Glomerular visceral epithelial cell (primary cell): ENCODE results near the gene CYP2C9.
"Not testable (repeated sequence)": the region's sequence is repeated elsewhere in the genome, so short reads cannot be mapped to it uniquely, and the experiment has no call there.

ENCODE experiments used
- DNase-seq: peaks from one replicate; pipeline ENCODE4 v3.0.0-alpha.2; 2016; ENCODE audit errors: extremely low spot score

The CYP2C9 gene

GRCh38 chr10:94938383-94938782, at the start of gene CYP2C9:
TSS of gene CYP2C9 (plus strand) at chr10:94938658. CDS start at chr10:94938683, 25 bp downstream.
- DNase-seq = no peak

GRCh38 chr10:94889123-94889522, 49.3 kb upstream of the CYP2C9 start:
- DNase-seq = no peak

GRCh38 chr10:94890264-94891022, 48.0 kb upstream of the CYP2C9 start:
- DNase-seq = no peak

GRCh38 chr10:94898414-94898813, 40.0 kb upstream of the CYP2C9 start:
- not testable (repeated sequence) for DNase-seq

- no peak for DNase-seq
Measured at GRCh38 chr10:94902080-94902479, 36.4 kb upstream of the CYP2C9 start.

GRCh38 chr10:94902570-94902969, 35.9 kb upstream of the CYP2C9 start:
- DNase-seq = peak; percentile 15

- DNase-seq = not testable (repeated sequence)
Measured at GRCh38 chr10:94904506-94905148, 33.8 kb upstream of the CYP2C9 start.

- no peak for DNase-seq
Measured at GRCh38 chr10:94916423-94916822, 22.0 kb upstream of the CYP2C9 start.

GRCh38 chr10:94936721-94937120, 1.7 kb upstream of the CYP2C9 start:
- no peak for DNase-seq

GRCh38 chr10:94943432-94944103, 5.1 kb downstream of the CYP2C9 start:
- not testable (repeated sequence) for DNase-seq

GRCh38 chr10:94946181-94946580, 7.7 kb downstream of the CYP2C9 start:
- not testable (repeated sequence) for DNase-seq

- DNase-seq = peak; percentile 37
Measured at GRCh38 chr10:94963901-94964300, 25.4 kb downstream of the CYP2C9 start.

GRCh38 chr10:94983555-94983954, 45.1 kb downstream of the CYP2C9 start:
- no peak for DNase-seq

- no peak for DNase-seq
Measured at GRCh38 chr10:94989192-94989591, 50.7 kb downstream of the CYP2C9 start.

- DNase-seq = no peak
Measured at GRCh38 chr10:94991243-94991888, 52.9 kb downstream of the CYP2C9 start.

- DNase-seq = no peak
Measured at GRCh38 chr10:94992811-94993210, 54.4 kb downstream of the CYP2C9 start.

- no peak for DNase-seq
Measured at GRCh38 chr10:94997741-94998174, 59.3 kb downstream of the CYP2C9 start.

GRCh38 chr10:95026461-95026860, 88.0 kb downstream of the CYP2C9 start:
- DNase-seq = no peak

- no peak for DNase-seq
Measured at GRCh38 chr10:95031656-95032055, 93.2 kb downstream of the CYP2C9 start.

GRCh38 chr10:95034401-95034800, 95.9 kb downstream of the CYP2C9 start:
- no peak for DNase-seq

GRCh38 chr10:95035332-95036295, 97.2 kb downstream of the CYP2C9 start:
- no peak for DNase-seq
